GM21367 (cell line): Measurements from ENCODE around the gene SPECC1.
"Not testable (repeated sequence)": the region's sequence is repeated elsewhere in the genome, so short reads cannot be mapped to it uniquely, and the experiment has no call there.

ENCODE experiments used
- ATAC-seq: cut with Tn5 transposase; IDR thresholded peaks from one replicate; pipeline ENCODE4 v1.9.1; 2021; ENCODE audit not compliant: unreplicated experiment

SPECC1 gene

GRCh38 chr17:20092261-20092867 lies 83.2 kb downstream of the SPECC1 start:
- no peak for ATAC-seq

DNA sequence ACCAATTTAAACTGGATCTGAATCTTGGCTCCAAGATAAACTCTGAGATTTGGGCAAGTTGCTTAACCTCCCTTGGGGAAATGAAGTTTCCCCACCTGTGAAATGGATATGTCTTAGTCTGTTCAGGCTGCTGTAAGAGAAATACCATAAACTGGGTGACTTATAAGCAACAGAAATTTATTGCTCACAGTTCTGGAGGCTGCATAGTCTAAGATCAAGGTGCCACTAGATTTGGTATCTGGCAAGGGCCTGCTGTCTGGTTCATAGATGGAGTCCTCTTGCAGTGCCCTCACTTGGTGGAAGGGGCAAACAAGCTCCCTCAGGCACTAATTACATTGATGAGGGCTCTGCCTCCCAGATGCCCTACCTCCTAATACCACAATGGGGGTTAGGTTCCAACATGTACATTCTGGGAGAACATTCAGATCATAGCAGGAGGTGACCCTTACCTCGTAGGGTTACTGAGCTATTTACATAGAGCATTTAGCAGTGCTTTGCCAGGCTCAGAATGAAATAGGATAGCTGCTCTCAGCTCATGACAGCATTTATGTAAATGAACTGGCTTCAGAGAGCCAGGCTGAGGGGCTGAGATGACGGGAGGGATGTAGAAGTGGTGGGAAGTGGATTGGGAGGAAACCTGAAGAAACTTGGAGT lies 83.9 kb downstream of the SPECC1 start:
- no peak for ATAC-seq

DNA sequence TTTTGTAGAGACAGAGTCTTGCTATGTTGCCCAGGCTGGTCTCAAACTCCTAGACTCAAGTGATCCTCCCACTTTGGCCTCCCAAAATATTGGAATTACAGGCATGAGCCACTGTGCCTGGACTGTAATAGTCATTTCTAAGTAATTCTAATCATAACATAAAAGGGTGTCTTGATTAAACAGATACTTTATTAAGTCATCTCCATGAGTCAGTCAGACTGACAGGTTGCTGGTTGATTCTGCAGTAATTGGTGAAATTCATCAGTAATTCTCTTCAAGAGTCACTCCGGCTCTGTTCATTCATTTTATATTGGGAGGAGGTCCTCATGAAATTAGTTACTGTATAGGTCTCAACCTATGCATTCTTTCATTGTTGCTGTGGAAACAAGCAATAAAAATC lies 85.6 kb downstream of the SPECC1 start:
- ATAC-seq, result no peak

DNA sequence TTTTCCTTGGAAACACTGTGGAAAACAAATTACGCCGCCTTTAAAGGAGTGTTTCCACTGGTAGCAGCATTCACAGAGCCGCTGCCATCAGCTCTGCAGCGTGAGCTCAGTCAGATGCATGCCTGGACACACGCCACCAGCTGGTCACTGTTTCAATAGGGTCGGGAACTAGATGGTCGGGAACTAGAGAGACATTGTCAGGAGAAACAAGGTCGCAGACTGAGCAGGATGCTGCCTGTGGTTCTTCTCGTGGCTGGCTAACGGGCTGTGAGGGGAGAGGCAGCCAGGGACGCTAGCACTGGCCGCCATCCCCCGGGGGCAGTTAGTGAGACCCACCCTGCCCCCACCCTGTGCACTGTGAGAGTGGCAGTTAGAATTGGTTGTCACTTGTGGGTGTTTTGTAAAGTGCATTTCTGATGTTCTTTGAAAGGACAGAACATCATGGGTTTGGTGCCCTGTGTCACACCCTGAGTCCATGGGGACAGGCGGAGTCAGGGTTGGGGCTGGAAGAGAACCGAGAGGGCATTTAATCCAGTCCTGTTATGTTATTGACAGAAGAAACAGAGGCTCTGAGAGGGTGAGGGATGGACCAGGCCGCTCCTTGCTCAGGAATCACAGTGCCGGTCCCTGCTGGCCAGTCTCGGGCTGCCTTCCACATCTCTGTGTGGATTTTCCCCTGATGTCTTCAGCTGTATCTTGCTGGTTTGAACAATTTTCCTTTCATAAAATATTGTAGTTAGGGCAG lies 86.3 kb downstream of the SPECC1 start:
- no peak for ATAC-seq

DNA sequence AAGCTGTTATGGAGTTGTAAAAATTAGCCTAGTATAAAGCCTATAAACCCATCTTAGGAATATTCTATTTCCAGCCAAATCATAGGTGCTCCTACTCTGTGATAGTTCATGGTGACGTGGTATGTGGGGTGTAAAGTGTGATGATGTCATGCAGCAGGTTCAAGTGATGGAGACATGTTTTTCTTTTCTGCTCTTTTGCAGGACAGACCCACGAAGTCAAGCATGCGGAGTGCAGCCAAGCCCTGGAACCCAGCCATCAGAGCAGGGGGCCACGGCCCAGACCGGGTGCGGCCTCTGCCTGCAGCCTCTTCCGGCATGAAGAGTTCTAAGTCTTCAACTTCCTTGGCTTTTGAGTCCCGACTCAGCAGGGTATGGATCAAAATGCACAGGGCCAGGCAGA lies 87.3 kb downstream of the SPECC1 start:
- no peak for ATAC-seq

GRCh38 chr17:20097330-20097729 lies 88.2 kb downstream of the SPECC1 start:
- no peak for ATAC-seq

- no peak for ATAC-seq
These were observed 89.2 kb downstream of the SPECC1 start for GRCh38 chr17:20098314-20098713.

DNA sequence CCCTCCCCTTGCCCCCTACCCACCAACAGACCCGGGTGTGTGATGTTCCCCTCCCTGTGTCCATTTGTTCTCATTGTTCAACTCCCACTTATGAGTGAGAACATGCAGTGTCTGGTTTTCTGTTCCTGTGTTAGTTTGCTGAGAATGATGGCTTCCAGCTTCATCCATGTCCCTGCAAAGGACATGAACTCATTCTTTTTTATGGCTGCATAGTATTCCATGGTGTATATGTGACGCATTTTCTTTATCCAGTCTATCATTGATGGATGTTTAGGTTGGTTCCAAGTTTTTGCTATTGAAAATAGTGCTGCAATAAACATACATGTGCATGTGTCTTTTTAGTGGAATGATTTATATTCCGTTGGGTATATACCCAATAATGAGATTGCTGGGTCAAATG lies 91.6 kb downstream of the SPECC1 start:
- not testable (repeated sequence) for ATAC-seq

DNA sequence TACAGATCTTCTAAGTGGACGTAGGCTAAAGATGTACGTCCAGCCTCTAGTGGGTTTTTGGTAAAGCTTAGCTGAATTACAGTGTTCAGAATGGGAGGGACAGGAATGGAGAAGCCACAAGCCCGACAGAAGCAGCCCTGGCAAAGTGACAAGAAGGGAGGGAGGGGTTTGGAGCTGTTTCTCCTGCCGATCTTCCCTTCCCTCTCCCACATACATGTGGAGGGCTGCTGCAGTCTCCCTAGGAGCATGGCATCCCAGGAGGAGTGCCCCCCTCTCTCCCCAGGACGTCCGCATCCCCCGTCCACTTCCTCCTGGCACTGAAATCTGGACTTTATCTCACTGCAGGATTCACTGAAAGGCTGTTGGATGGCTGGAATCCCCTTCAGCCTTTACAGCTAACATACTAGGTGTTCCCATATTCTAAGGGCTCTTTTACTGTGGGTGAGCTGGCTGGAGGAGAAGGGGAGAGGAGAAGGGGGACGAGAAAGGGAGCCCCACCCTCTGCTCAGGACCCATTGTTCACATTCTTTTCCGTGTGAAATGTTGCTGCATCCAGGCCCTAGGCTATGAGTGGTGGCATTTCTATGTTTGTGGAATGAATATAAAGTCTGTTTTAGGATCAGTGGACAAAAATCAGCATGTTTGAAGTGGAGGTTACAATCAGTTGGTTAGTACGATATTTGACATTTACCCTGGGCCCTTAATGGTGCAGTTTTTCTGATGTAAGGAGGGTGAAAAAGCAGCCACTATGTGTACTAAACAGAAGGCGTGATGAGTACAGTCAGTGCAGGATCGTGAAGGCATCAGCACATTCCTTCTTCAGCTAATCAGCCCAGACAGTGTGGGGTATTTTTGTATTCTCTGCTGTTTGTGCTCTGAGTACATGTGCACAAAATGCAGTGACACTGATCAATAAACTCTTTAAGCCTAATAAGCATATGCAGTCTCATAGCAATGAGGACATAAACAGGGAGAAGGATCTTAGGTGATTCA lies 94.6 kb downstream of the SPECC1 start:
- ATAC-seq, result no peak

DNA sequence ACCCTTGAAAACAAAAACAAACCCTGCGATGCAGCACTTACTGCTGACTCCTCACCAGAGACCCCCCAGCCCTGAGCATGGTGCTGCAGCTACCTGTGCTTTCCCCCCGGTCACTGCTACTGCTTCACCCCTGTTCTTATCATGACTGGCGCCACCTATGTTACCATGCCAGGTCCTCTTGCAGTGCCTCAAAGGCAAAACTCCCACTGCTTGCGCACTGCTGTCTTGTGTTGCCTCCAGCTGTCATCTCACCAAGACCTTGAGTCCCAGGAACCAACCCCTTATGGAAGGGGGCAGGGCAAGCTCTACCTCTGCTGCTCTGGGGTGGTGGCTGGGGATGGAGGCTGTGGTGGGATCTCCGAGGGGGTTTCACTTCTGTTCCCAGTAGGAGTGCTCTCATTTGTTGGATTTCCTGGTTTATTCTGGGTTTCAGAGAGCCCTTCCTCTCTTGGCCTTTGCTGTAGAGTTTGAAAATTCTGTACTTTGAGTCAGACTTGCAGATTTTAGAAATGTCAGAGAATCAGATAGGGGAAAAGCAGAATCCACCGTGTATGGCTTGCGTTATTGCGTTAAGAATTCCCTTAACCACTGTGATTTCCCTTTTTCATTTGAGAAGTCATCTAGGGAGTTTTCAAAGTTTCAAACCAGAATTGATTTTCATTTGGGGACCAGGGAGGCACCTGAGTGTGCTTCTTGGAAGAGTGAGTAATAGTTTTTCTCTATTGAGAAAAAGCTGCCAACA lies 96.6 kb downstream of the SPECC1 start:
- ATAC-seq, result no peak

- ATAC-seq, result not testable (repeated sequence)
These were observed 97.3 kb downstream of the SPECC1 start for GRCh38 chr17:20106446-20106845.

GRCh38 chr17:20109076-20109475 lies 99.9 kb downstream of the SPECC1 start:
- no peak for ATAC-seq

DNA sequence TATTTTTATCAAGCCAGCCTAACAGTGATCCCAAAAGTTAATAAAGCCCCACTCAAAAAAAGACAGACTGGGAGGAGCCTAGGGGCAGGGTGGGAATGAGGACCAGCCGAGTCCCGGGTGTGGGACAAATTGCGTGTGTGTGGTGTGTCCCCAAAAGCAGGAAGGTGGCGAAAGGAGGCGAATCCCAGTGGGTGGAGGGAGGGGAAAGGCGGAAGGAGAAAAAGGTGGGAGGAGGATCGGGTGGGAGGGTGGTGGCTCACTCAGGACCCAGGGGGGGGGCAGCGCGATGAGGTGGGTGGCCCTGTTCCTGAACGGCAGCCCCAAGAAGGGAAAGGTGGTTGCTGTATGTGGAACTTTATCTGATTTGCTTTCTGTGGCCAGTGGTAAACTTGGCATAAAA lies 102.4 kb downstream of the SPECC1 start:
- no peak for ATAC-seq

- ATAC-seq, result no peak
These were observed 105.3 kb downstream of the SPECC1 start for GRCh38 chr17:20114466-20114865.

GRCh38 chr17:20116683-20117309 lies 107.6 kb downstream of the SPECC1 start:
- no peak for ATAC-seq

GRCh38 chr17:20118280-20118679 lies 109.1 kb downstream of the SPECC1 start:
- ATAC-seq, result no peak

DNA sequence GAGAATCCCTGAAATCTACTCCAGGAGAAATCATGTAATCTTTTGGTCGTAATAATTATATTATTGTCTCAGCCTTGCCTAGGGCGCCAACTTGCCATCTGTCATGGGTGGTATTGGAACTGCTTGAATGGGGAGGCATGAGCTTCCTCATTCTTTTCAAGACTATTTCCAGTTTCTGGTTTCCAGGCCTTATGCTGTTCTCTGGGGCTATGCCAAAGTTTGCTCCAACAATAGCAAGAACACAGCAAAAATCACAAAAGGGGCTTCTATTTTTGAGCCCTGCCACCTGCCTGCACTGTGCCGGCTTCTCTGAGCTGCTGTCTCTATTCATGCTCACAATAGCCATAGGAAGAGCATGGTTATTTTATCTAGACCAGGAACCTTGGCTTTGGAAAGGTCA lies 111.7 kb downstream of the SPECC1 start:
- no peak for ATAC-seq

- no peak for ATAC-seq
These were observed 112.4 kb downstream of the SPECC1 start for GRCh38 chr17:20121359-20122253.
